Spleen (tissue), 10 donors: ENCODE measurements around the gene ZNF507. TPM values are rescaled to one million over a fixed set of nuclear protein-coding genes. Genes with fewer than 3 reads are reported as not detected.

ENCODE experiments used
- polyA plus RNA-seq, 3 donors: library from polyadenylated mRNA; stranded (reverse); fragments of 200-250 nt; gene quantifications; one replicate each; pipeline ENCODE4 v1.2.1, GENCODE V29; 2013
- total RNA-seq, 7 donors: library from RNA; depleted of rRNA in 3 of 7; stranded (reverse); fragments of >200 nt in 3 of 7; fragmentation: NEBNext Ultra II Directional in 4 of 7; extraction: Animal tissue kit (Norgen Biotek cat#: 25700) in 4 of 7; gene quantifications; one replicate each; pipeline versions ENCODE4 v1.1.0 to v1.2.1, GENCODE V29; 2016 to 2021
- donor health status: healthy with polysubstance abuse.
- donor health status: DM: no; HTN: no; CAD: no; lungs with moderate emphysema.
- donor health status: DM: no; HTN: no; CAD: no.
- donor health status: Bipolar disorder and iron deficiency.
- donor health status: healthy.
- donor health status: DM: no; HTN: no; CAD: no.
- donor health status: DM: yes; HTN: yes; CAD: no.

Gene ZNF507
- total and polyA plus RNA-seq, 10 donors: 3.6 to 31.4 (median 23.7) TPM

Other genes starting within 250 kb of the ZNF507 start
- 10 to 100 TPM; 29.0 to 57.5 (median 46.0) TPM for gene DPY19L3, start 60.2 kb downstream of the ZNF507 start, total RNA-seq
- 1 to 10 TPM; 5.3 to 6.9 (median 5.7) TPM for gene DPY19L3, start 60.2 kb downstream of the ZNF507 start, polyA plus RNA-seq
- gene PDCD5, start 235.6 kb downstream of the ZNF507 start, total RNA-seq: 10 to 100 TPM; 41.6 to 82.1 (median 47.0) TPM
- 10 to 100 TPM; 64.0 to 95.9 (median 77.7) TPM for gene PDCD5, start 235.6 kb downstream of the ZNF507 start, polyA plus RNA-seq